Esophagus squamous epithelium (tissue), 4 donors: ENCODE measurements around the gene IGFBP4.

Source experiments
- CTCF ChIP-seq, 6 experiments: fragments of 450-650 bp in 4 of 6; fragments of 200-600 bp in 2 of 6; sonication (generic) in 2 of 6; IDR thresholded peaks; one replicate each; pipeline ENCODE4 v1.5.1; 2016 to 2019; ENCODE audit warnings: antibody characterized with exemption in 6 of 6, mild to moderate bottlenecking in 4 of 6, moderate library complexity in 4 of 6
- POLR2A ChIP-seq, 4 donors: fragments of 450-650 bp; IDR thresholded peaks; one replicate each; pipeline ENCODE4 v1.6.1; 2017; ENCODE audit warnings: antibody characterized with exemption in 4 of 4, mild to moderate bottlenecking in 4 of 4, moderate library complexity in 3 of 4

- TF ChIP-seq CTCF (IDR thresholded peaks at IDR 0.05), result no peak
- TF ChIP-seq POLR2A (IDR thresholded peaks at IDR 0.05), result no peak
Measured at GRCh38 chr17:40452216-40452787, 9.1 kb downstream of the IGFBP4 start.
